Measurements from ENCODE around the gene ERFL.

GRCh38 chr19:41965106-41965505 lies 36.9 kb upstream of the ERFL start:
- TF ChIP-seq POLR2AphosphoS5 (IDR thresholded peaks at IDR 0.05; ENCODE audit: low read depth, low read length) (no peak), TCF7L2 (IDR thresholded peaks at IDR 0.05; ENCODE audit: borderline replicate concordance, extremely low read depth, insufficient read depth, insufficient read length) (no peak), ZBTB33 (IDR thresholded peaks at IDR 0.05; ENCODE audit: extremely low read depth, insufficient replicate concordance, low read length) (no peak), CEBPB (IDR thresholded peaks at IDR 0.05; ENCODE audit: low read depth) (no peak), YY1 (IDR thresholded peaks at IDR 0.05; ENCODE audit: extremely low read depth, insufficient replicate concordance, low read depth, low read length) (no peak), ZFX (IDR thresholded peaks at IDR 0.05) (no peak), POLR2A (IDR thresholded peaks at IDR 0.05; ENCODE audit: borderline replicate concordance, extremely low read depth, insufficient read depth, insufficient read length) (no peak), EZH2phosphoT487 (IDR thresholded peaks at IDR 0.05; ENCODE audit: borderline replicate concordance) (no peak)
- TF ChIP-seq, protein P1, sequence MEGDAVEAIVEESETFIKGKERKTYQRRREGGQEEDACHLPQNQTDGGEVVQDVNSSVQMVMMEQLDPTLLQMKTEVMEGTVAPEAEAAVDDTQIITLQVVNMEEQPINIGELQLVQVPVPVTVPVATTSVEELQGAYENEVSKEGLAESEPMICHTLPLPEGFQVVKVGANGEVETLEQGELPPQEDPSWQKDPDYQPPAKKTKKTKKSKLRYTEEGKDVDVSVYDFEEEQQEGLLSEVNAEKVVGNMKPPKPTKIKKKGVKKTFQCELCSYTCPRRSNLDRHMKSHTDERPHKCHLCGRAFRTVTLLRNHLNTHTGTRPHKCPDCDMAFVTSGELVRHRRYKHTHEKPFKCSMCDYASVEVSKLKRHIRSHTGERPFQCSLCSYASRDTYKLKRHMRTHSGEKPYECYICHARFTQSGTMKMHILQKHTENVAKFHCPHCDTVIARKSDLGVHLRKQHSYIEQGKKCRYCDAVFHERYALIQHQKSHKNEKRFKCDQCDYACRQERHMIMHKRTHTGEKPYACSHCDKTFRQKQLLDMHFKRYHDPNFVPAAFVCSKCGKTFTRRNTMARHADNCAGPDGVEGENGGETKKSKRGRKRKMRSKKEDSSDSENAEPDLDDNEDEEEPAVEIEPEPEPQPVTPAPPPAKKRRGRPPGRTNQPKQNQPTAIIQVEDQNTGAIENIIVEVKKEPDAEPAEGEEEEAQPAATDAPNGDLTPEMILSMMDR (IDR thresholded peaks at IDR 0.05 in 2 of 3, conservative IDR thresholded peaks at IDR 0.05 in 1 of 3; ENCODE audit: borderline replicate concordance in 1 of 3, insufficient read depth in 1 of 3, low read depth in 2 of 3, low read length in 2 of 3): no peak
- TF ChIP-seq, protein P2, sequence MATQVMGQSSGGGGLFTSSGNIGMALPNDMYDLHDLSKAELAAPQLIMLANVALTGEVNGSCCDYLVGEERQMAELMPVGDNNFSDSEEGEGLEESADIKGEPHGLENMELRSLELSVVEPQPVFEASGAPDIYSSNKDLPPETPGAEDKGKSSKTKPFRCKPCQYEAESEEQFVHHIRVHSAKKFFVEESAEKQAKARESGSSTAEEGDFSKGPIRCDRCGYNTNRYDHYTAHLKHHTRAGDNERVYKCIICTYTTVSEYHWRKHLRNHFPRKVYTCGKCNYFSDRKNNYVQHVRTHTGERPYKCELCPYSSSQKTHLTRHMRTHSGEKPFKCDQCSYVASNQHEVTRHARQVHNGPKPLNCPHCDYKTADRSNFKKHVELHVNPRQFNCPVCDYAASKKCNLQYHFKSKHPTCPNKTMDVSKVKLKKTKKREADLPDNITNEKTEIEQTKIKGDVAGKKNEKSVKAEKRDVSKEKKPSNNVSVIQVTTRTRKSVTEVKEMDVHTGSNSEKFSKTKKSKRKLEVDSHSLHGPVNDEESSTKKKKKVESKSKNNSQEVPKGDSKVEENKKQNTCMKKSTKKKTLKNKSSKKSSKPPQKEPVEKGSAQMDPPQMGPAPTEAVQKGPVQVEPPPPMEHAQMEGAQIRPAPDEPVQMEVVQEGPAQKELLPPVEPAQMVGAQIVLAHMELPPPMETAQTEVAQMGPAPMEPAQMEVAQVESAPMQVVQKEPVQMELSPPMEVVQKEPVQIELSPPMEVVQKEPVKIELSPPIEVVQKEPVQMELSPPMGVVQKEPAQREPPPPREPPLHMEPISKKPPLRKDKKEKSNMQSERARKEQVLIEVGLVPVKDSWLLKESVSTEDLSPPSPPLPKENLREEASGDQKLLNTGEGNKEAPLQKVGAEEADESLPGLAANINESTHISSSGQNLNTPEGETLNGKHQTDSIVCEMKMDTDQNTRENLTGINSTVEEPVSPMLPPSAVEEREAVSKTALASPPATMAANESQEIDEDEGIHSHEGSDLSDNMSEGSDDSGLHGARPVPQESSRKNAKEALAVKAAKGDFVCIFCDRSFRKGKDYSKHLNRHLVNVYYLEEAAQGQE (IDR thresholded peaks at IDR 0.05; ENCODE audit: low read depth): no peak

Measured in HCT116 (cell line).